Omental fat pad (tissue), 4 donors: Measurements from ENCODE around the gene SRL. TPM values are rescaled to one million over a fixed set of nuclear protein-coding genes. Genes with fewer than 3 reads are reported as not detected.

ENCODE experiments used
- ATAC-seq: fragments of 150-250 bp; one replicate; pipeline ENCODE4 v1.9.1; 2016; ENCODE audit warnings: mild to moderate bottlenecking, moderate library complexity; ENCODE audit not compliant: low FRiP score
- DNase-seq: peaks from one replicate; pipeline ENCODE4 v3.0.0-alpha.2; 2019; ENCODE audit warnings: low spot score
- CTCF ChIP-seq, 3 donors: fragments of 450-650 bp; IDR thresholded peaks; one replicate each; pipeline ENCODE4 v1.5.1; 2016 to 2017; ENCODE audit warnings: antibody characterized with exemption in 3 of 3, mild to moderate bottlenecking in 3 of 3, moderate library complexity in 2 of 3
- total RNA-seq, 4 donors: library from RNA; depleted of rRNA; stranded (reverse); fragments of >200 nt; gene quantifications; one replicate each; pipeline ENCODE4 v1.1.0, GENCODE V29; 2016

Gene SRL
- total RNA-seq, 4 donors from 2014 or later = 0.84 to 4.4 (median 1.9) TPM

- no peak for DNase-seq
- no peak for TF ChIP-seq CTCF (IDR thresholded peaks at IDR 0.05)
- ATAC-seq = no peak
Observed at GRCh38 chr16:4270091-4270490, 28.2 kb upstream of the SRL start.

DNA sequence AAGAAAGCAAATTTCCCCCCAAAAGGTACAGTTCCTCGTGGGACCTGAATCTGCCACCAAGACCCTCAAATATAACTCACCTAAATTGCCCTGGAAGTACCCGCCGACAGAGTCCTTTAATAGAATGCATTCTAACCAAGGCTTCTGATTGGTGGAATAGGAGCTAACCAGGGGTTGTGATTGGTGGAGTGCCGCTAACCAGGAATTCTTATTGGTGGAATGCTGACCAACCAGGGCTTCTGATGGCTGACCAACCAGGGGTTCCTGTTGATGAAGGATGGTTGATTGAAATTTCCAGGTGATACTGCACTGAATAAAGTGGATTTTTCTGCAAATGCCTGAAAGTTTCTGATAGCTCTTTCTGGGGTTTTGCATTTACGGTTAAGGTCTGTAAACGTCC lies 24.5 kb upstream of the SRL start:
- DNase-seq (no peak), ATAC-seq (no peak)
- no peak for TF ChIP-seq CTCF (IDR thresholded peaks at IDR 0.05)

GRCh38 chr16:4265676-4266075 lies 23.8 kb upstream of the SRL start:
- TF ChIP-seq CTCF (IDR thresholded peaks at IDR 0.05) = no peak
- ATAC-seq (no peak), DNase-seq (no peak)

- no peak for TF ChIP-seq CTCF (IDR thresholded peaks at IDR 0.05)
- ATAC-seq (no peak), DNase-seq (no peak)
Observed at GRCh38 chr16:4264546-4264945, 22.7 kb upstream of the SRL start.

GRCh38 chr16:4263504-4264436 lies 21.9 kb upstream of the SRL start:
- no peak for TF ChIP-seq CTCF (IDR thresholded peaks at IDR 0.05)
- ATAC-seq (peak; percentile 33), DNase-seq (no peak)

GRCh38 chr16:4262303-4262835 lies 20.5 kb upstream of the SRL start:
- ATAC-seq (no peak), DNase-seq (no peak)
- TF ChIP-seq CTCF (IDR thresholded peaks at IDR 0.05) = no peak
